ENCODE results near the gene BPIFB6. TPM values are rescaled to one million over a fixed set of nuclear protein-coding genes. Genes with fewer than 3 reads are reported as not detected.

The BPIFB6 gene
- total and polyA plus RNA-seq, 7 donors = not detected

DNA sequence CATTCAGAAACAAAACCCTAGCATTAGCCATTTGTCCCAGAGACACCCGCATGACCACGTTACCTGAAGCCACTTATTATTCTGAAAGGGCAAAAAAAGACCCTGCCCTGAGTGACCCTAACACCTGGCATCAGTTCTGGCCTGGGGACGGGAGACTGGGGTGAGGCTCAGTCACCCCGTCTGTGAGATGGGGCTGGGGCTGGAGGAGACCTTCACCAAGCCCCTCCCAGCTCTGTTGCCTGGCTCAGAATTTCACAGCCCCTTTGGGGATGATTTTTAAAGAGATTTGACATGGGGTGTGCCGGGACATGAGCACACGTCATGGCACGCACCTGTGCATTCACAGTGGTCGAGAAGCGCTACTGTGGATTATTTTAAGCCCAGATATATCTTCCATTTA lies 1.4 kb upstream of the BPIFB6 start:
- 76 to 87% methylated on average over 9 of the region's 9 CpGs for WGBS, 2 donors
- H3K36me3 ChIP-seq = no peaks in the 10 kb centered on the region
- TF ChIP-seq POLR2AphosphoS5 (IDR thresholded peaks at IDR 0.05) (no peak), POLR2A (IDR thresholded peaks at IDR 0.05) (no peak), EP300 (IDR thresholded peaks at IDR 0.05) (no peak)
- TF ChIP-seq, protein P1, sequence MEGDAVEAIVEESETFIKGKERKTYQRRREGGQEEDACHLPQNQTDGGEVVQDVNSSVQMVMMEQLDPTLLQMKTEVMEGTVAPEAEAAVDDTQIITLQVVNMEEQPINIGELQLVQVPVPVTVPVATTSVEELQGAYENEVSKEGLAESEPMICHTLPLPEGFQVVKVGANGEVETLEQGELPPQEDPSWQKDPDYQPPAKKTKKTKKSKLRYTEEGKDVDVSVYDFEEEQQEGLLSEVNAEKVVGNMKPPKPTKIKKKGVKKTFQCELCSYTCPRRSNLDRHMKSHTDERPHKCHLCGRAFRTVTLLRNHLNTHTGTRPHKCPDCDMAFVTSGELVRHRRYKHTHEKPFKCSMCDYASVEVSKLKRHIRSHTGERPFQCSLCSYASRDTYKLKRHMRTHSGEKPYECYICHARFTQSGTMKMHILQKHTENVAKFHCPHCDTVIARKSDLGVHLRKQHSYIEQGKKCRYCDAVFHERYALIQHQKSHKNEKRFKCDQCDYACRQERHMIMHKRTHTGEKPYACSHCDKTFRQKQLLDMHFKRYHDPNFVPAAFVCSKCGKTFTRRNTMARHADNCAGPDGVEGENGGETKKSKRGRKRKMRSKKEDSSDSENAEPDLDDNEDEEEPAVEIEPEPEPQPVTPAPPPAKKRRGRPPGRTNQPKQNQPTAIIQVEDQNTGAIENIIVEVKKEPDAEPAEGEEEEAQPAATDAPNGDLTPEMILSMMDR (IDR thresholded peaks at IDR 0.05) = no peak
- H3K27me3 ChIP-seq = no peaks in the 10 kb centered on the region
- DNase-seq = no peak
- no peak overlapping the region for H3K4me3 ChIP-seq
- intact Hi-C loops (cut with DNase I) = no loop called here
- H3K9me3 ChIP-seq = no peaks in the 10 kb centered on the region
- H3K4me1 ChIP-seq = no peaks in the 10 kb centered on the region
- no peak overlapping the region for H3K27ac ChIP-seq

DNA sequence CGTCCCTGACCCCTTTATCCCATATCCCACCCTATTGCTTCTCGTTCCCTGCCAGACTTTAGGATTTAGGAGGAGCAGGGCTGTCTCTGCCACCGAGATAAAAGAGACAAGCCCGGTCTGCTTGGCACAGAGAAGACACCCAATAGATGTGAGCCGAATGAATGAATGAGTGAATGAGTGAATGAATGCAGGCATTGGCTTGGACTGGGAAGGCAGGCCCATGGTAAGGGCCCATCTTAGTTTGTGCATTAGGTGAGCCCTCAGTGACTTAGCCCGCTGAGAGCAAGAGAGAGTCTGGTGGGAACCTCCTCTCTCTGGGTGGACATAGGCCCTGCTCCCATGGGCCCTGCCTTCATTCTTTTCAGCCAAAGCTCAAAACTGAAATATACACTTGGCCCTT lies 879 bp upstream of the BPIFB6 start:
- 82 to 88% methylated on average over 6 of the region's 6 CpGs for WGBS, 2 donors
- Histone ChIP-seq H3K36me3 (no peaks in the 10 kb centered on the region), H3K27me3 (no peaks in the 10 kb centered on the region), H3K4me1 (no peaks in the 10 kb centered on the region), H3K9me3 (no peaks in the 10 kb centered on the region), H3K27ac (no peak overlapping the region), H3K4me3 (no peak overlapping the region)
- intact Hi-C loops (cut with DNase I) = no loop called here
- no peak for DNase-seq
- TF ChIP-seq, protein P1 (IDR thresholded peaks at IDR 0.05) = no peak
- no peak for TF ChIP-seq POLR2AphosphoS5 (IDR thresholded peaks at IDR 0.05)
- no peak for TF ChIP-seq EP300 (IDR thresholded peaks at IDR 0.05)

DNA sequence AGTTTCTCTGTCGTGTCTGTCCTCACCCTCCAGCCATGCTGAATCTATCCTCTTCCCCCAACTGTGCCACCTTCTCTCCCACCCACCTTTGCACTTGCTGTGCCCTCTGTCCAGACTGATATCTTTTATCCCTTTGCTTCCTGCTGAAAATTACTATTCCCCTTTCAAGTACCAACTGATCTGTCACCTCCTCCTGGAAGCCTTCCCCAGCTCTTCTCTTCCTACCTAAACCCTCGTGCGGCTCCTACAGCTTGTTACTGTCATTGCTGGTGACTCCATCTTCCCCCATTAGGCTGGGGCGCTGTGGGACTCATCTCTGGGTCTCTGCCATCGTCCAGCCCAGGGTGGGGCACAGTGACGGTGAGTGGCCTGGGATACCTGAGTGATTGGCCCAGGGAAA lies 1.1 kb downstream of the BPIFB6 start:
- Histone ChIP-seq H3K27me3 (no peaks in the 10 kb centered on the region), H3K4me3 (no peak overlapping the region), H3K27ac (no peak overlapping the region), H3K4me1 (no peaks in the 10 kb centered on the region), H3K36me3 (no peaks in the 10 kb centered on the region), H3K9me3 (no peaks in the 10 kb centered on the region)
- 68 to 83% methylated on average over 6 of the region's 6 CpGs for WGBS, 2 donors
- intact Hi-C loops (cut with DNase I) = no loop called here
- TF ChIP-seq, protein P1 (IDR thresholded peaks at IDR 0.05) = no peak
- TF ChIP-seq POLR2A (IDR thresholded peaks at IDR 0.05) = no peak
- TF ChIP-seq POLR2AphosphoS5 (IDR thresholded peaks at IDR 0.05) = no peak
- no peak for TF ChIP-seq EP300 (IDR thresholded peaks at IDR 0.05)
- DNase-seq = no peak

DNA sequence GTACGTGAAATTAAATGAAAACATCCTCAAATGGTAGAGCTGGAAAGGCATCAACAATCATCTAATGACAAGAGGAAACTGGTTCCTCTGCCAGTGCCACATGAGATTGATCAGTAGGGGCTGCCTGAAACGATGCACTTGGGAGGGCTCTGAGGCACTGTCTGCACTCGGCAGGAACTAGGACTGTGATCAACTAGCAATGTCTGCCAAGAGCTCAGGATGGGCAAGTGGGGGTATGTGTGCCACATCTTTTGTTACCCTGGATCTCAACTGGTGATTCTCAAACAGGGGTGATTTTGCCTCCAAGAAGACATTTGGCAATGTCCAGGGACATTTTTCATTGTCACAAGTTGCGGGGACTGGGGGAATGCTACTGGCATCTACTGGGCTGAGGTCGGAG lies 1.9 kb downstream of the BPIFB6 start:
- no peak for DNase-seq
- TF ChIP-seq, protein P1 (IDR thresholded peaks at IDR 0.05) = no peak
- no peak for TF ChIP-seq EP300 (IDR thresholded peaks at IDR 0.05)
- TF ChIP-seq POLR2AphosphoS5 (IDR thresholded peaks at IDR 0.05) = no peak
- no peak for TF ChIP-seq POLR2A (IDR thresholded peaks at IDR 0.05)
- Histone ChIP-seq H3K36me3 (no peaks in the 10 kb centered on the region), H3K27me3 (no peaks in the 10 kb centered on the region), H3K4me1 (no peaks in the 10 kb centered on the region), H3K27ac (no peak overlapping the region), H3K4me3 (no peak overlapping the region), H3K9me3 (no peaks in the 10 kb centered on the region)
- intact Hi-C loops (cut with DNase I) = no loop called here
- WGBS, 2 donors = 63 to 73% methylated on average over 5 of the region's 5 CpGs

DNA sequence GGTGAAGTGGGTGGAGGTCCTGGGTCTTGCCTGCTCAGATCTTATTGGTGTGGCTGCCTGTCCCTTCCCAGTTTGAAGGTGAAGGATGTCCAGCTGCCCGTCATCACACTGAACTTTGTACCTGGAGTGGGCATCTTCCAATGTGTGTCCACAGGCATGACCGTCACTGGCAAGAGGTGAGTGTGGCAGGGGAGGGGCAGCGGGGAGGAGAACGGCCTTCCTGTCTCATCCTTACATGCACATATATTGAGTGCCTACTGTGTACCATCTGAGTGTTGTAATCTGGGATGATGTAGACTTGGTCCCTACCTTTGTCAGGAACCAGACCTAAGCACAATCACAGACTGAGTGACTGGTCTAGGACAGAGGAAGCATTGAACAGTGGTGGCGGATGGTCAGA lies 2.7 kb downstream of the BPIFB6 start:
- intact Hi-C loops (cut with DNase I) = no loop called here
- H3K9me3 ChIP-seq = no peaks in the 10 kb centered on the region
- no peak overlapping the region for H3K4me3 ChIP-seq
- H3K4me1 ChIP-seq = no peaks in the 10 kb centered on the region
- H3K27me3 ChIP-seq = no peaks in the 10 kb centered on the region
- 63 to 82% methylated on average over 5 of the region's 5 CpGs for WGBS, 2 donors
- H3K36me3 ChIP-seq = no peaks in the 10 kb centered on the region
- no peak overlapping the region for H3K27ac ChIP-seq
- TF ChIP-seq EP300 (IDR thresholded peaks at IDR 0.05) (no peak), POLR2A (IDR thresholded peaks at IDR 0.05) (no peak), POLR2AphosphoS5 (IDR thresholded peaks at IDR 0.05) (no peak)
- no peak for DNase-seq

All from sigmoid colon (tissue), 7 donors.